ENCODE measurements around the gene CNTN4.

The CNTN4 gene

DNA sequence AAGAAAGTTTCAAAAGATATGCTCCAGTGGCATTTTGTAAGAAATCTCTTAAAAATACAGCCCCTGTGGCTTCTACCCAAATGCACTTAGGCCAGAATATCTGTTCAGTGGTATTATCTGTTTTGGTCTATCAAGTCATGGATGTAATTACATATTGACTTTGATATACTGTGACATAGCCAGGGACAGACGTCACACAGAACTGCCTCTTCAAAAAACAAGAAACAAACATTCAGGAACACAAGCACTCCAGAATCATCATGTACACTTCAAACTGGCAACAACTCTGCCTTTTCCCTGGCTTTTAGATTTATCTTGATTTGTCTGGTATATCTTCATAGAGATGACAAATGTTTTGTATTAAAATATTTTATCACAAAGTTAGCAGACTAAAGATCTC, 771.2 kb downstream of the CNTN4 start:
- TF ChIP-seq, protein P1, sequence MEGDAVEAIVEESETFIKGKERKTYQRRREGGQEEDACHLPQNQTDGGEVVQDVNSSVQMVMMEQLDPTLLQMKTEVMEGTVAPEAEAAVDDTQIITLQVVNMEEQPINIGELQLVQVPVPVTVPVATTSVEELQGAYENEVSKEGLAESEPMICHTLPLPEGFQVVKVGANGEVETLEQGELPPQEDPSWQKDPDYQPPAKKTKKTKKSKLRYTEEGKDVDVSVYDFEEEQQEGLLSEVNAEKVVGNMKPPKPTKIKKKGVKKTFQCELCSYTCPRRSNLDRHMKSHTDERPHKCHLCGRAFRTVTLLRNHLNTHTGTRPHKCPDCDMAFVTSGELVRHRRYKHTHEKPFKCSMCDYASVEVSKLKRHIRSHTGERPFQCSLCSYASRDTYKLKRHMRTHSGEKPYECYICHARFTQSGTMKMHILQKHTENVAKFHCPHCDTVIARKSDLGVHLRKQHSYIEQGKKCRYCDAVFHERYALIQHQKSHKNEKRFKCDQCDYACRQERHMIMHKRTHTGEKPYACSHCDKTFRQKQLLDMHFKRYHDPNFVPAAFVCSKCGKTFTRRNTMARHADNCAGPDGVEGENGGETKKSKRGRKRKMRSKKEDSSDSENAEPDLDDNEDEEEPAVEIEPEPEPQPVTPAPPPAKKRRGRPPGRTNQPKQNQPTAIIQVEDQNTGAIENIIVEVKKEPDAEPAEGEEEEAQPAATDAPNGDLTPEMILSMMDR (IDR thresholded peaks at IDR 0.05; ENCODE audit: low read depth, low read length) = no peak
- no peak overlapping the region for H3K4me3 ChIP-seq (replicated peaks in 1 of 2; ENCODE audit: low read depth in 2 of 2, low read length in 2 of 2)
- DNase-seq (ENCODE audit: low read depth in 2 of 2) = no peak

GRCh38 chr3:2870724-2871333, 772.2 kb downstream of the CNTN4 start:
- DNase-seq (ENCODE audit: low read depth in 2 of 2) = no peak

GRCh38 chr3:2872884-2873283, 774.2 kb downstream of the CNTN4 start:
- DNase-seq (ENCODE audit: low read depth in 2 of 2) = no peak
- TF ChIP-seq, protein P1 (IDR thresholded peaks at IDR 0.05; ENCODE audit: low read depth, low read length) = no peak
- no peak overlapping the region for H3K4me3 ChIP-seq (replicated peaks in 1 of 2; ENCODE audit: low read depth in 2 of 2, low read length in 2 of 2)

More at GRCh38 chr3:2870724-2871333, 772.2 kb downstream of the CNTN4 start:
- TF ChIP-seq, protein P1 (IDR thresholded peaks at IDR 0.05; ENCODE audit: low read depth, low read length) = no peak
- no peak overlapping the region for H3K4me3 ChIP-seq (replicated peaks in 1 of 2; ENCODE audit: low read depth in 2 of 2, low read length in 2 of 2)

DNA sequence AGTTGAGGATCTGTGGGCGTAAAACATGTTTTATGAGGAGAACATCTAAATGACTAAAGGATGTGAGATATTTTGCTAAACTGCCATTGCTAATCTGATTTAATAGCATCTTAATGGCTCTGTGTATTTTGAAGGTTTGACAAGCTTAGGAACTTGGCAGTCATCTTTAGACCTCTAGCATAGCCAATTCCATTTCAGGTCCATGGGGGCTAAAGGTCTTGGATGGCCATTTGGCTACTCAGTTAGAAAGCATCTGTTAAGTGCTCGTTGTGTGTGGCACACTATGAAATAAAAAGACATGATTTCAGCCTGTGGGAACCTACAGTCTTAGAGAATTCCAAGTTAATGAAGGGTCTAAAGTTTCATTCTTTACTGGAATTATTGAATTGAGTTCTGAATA, 775.3 kb downstream of the CNTN4 start:
- no peak for DNase-seq (ENCODE audit: low read depth in 2 of 2)
- no peak overlapping the region for H3K4me3 ChIP-seq (replicated peaks in 1 of 2; ENCODE audit: low read depth in 2 of 2, low read length in 2 of 2)
- TF ChIP-seq, protein P1 (IDR thresholded peaks at IDR 0.05; ENCODE audit: low read depth, low read length) = no peak

DNA sequence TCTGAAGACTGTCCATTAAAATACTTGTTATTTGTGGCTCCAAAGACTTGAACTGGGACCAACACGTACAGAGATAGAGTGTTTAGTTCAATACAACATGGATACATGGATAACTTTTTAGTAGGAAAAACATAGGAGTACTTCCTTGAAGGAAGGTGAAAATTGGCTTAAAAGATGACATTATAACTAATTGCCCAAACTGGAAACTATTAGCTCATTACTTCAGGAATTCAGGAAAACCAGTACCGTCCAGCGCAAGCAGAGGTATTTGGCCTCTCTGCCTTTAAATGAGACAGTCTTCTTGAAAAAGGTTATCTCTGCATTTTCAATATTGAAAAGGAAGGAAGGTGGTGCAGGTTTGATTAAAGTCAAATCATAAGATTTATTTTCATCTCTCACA, 777.0 kb downstream of the CNTN4 start:
- TF ChIP-seq, protein P1 (IDR thresholded peaks at IDR 0.05; ENCODE audit: low read depth, low read length) = no peak
- H3K4me3 ChIP-seq (replicated peaks in 1 of 2; ENCODE audit: low read depth in 2 of 2, low read length in 2 of 2) = no peak overlapping the region
- DNase-seq (ENCODE audit: low read depth in 2 of 2) = no peak

GRCh38 chr3:2876362-2876761, 777.7 kb downstream of the CNTN4 start:
- H3K4me3 ChIP-seq (replicated peaks in 1 of 2; ENCODE audit: low read depth in 2 of 2, low read length in 2 of 2) = no peak overlapping the region
- TF ChIP-seq, protein P1 (IDR thresholded peaks at IDR 0.05; ENCODE audit: low read depth, low read length) = no peak
- no peak for DNase-seq (ENCODE audit: low read depth in 2 of 2)

- no peak for DNase-seq (ENCODE audit: low read depth in 2 of 2)
- no peak overlapping the region for H3K4me3 ChIP-seq (replicated peaks in 1 of 2; ENCODE audit: low read depth in 2 of 2, low read length in 2 of 2)
Observed at GRCh38 chr3:2879023-2879422, 780.4 kb downstream of the CNTN4 start.

More at GRCh38 chr3:2879023-2879422, 780.4 kb downstream of the CNTN4 start:
- TF ChIP-seq, protein P1 (IDR thresholded peaks at IDR 0.05; ENCODE audit: low read depth, low read length) = no peak

Measured in cardiac fibroblast (primary cell).